Stomach smooth muscle (tissue), 2 donors: ENCODE measurements around the gene ATP6V0B.
A peak's percentile ranks its signal among the peaks of the same experiment; 100 is the strongest.

ENCODE experiments used
- H3K27ac ChIP-seq: one replicate; pipeline ENCODE4 v1.7.0; 2013; ENCODE audit warnings: mild to moderate bottlenecking, low read length, inconsistent platforms
- H3K27me3 ChIP-seq, 2 donors: one replicate each; pipeline ENCODE4 v1.7.0; 2013; ENCODE audit warnings: low read length in 2 of 2; ENCODE audit not compliant: insufficient read depth in 2 of 2, control insufficient read depth in 1 of 2
- H3K36me3 ChIP-seq, 2 donors: one replicate each; pipeline ENCODE4 v1.7.0; 2013; ENCODE audit warnings: low read length in 2 of 2; ENCODE audit not compliant: control insufficient read depth in 2 of 2, insufficient read depth in 2 of 2
- H3K4me1 ChIP-seq: one replicate; pipeline ENCODE4 v1.7.0; 2013; ENCODE audit warnings: low read length; ENCODE audit not compliant: control insufficient read depth, insufficient read depth
- H3K4me3 ChIP-seq, 2 donors: one replicate each; pipeline ENCODE4 v1.7.0; 2013; ENCODE audit warnings: low read length in 2 of 2
- H3K9ac ChIP-seq, 2 donors: one replicate each; pipeline ENCODE4 v1.7.0; 2013; ENCODE audit warnings: low read length in 2 of 2, mild to moderate bottlenecking in 1 of 2
- H3K9me3 ChIP-seq, 2 donors: one replicate each; pipeline ENCODE4 v1.7.0; 2013; ENCODE audit warnings: low read length in 2 of 2; ENCODE audit not compliant: control insufficient read depth in 2 of 2
- donor health status: healthy.
- donor health status: Pancreatic carcinoma.

The ATP6V0B gene

DNA sequence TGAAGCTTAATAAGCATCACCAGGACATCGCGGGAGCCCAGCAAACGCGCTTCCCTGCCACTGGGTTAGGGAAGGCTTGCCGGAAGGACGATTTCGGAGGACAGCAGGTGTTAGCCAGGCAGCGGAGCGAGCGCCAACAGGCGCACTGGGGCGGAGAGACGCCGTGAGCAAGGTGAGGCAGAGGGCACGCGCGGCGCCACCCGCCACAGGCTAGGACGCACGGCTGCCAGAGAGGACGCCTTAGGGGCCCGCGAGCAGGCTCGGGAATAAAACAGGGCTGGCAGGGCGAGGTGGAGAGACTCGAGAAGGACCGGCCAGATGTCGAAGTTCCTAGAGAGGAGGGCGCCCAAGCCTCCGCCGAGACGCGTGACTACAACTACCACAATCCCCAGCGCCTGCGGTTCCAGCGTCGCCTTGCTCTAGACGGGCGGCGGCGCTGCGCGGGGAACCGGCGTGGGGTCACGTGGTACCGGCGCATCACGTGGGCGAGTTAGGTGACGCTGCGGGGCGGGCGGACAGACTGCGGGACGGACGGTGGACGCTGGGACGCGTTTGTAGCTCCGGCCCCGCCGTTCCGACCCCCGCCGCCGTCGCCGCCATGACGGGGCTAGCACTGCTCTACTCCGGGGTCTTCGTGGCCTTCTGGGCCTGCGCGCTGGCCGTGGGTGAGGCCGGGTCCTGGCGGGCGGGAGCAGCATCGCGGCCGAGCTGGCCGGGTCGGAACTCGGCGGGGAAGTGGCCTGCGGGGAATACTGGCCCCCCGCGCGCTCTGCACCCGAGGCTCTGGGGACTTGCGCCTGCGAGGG lies at the start of gene ATP6V0B:
ATP6V0B (plus strand) TSS at position 518 of the 806 bp plus-strand sequence; CDS start at position 599, 81 bp downstream.
- H3K4me3 ChIP-seq = peak within 1 kb of the TSS; percentile 87 to 91
- peak within 1 kb of the TSS; percentile 92 for H3K27ac ChIP-seq
- H3K4me1 ChIP-seq = peaks cover 51% of the 10 kb centered on the region
- H3K9ac ChIP-seq = peak within 1 kb of the TSS; percentile 89 to 91
- peaks cover 25 to 28% of the 10 kb centered on the region in 2 donors for H3K36me3 ChIP-seq
- H3K9me3 ChIP-seq = no peaks in the 10 kb centered on the region
- no peaks in the 10 kb centered on the region for H3K27me3 ChIP-seq

DNA sequence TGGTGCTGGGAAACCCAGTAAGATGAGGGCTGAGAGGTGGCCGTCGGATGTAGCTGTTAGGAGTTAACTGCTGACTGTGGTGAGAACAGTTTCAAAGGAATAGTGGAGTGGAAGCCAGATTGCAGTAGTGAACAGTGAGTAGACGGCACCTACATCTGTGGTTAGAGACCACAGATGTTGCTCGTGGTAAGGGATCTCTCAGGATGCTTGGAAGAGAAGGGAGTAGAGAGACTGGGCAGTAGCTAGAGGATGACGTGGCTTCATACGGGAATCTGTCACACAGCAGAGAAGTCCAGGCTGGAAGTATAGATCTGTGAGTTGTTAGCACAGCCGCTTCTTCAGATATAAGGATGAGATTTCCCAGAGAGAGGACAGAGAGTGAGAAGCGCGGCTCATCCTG lies 48.9 kb upstream of the ATP6V0B start:
- Histone ChIP-seq H3K9ac (no peak overlapping the region), H3K4me1 (no peaks in the 10 kb centered on the region), H3K27ac (no peak overlapping the region), H3K9me3 (no peaks in the 10 kb centered on the region), H3K36me3 (peaks cover 0 to 16% of the 10 kb centered on the region in 2 donors), H3K4me3 (no peak overlapping the region), H3K27me3 (no peaks in the 10 kb centered on the region)

DNA sequence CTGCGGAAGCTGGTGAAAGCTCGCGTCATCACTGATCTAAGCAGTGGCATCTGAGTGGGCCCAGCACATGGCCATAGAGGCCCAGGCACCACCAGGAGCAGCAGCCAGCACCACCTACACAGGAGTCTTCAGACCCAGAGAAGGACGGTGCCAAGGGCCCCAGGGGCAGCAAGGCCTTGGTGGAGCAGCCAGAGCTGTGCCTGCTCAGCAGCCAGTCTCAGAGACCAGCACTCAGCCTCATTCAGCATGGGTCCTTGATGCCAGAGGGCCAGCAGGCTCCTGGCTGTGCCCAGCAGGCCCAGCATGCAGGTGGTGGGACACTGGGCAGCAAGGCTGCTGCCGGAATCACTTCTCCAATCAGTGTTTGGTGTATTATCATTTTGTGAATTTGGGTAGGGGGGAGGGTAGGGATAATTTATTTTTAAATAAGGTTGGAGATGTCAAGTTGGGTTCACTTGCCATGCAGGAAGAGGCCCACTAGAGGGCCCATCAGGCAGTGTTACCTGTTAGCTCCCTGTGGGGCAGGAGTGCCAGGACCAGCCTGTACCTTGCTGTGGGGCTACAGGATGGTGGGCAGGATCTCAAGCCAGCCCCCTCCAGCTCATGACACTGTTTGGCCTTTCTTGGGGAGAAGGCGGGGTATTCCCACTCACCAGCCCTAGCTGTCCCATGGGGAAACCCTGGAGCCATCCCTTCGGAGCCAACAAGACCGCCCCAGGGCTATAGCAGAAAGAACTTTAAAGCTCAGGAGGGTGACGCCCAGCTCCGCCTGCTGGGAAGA lies 44.4 kb upstream of the ATP6V0B start:
- Histone ChIP-seq H3K27ac (no peak overlapping the region), H3K4me1 (peaks cover 27% of the 10 kb centered on the region)

DNA sequence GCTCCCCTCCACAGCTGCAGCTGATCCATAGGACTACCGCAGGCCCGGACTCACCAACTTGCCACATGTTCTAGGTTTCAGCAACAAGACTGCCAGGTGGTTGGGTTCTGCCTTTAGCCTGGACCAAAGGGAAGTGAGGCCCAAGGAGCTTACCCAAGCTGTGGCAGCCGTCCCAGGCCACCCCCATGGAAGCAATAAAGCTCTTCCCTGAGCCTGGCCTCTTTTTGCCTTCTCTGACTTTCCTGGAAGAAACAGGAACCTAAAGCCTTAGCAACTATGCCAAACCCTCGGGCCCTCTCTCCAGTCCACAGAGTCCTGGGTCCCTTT lies 43.8 kb upstream of the ATP6V0B start:
- Histone ChIP-seq H3K27me3 (no peaks in the 10 kb centered on the region), H3K9ac (no peak overlapping the region), H3K36me3 (no peaks in the 10 kb centered on the region), H3K27ac (no peak overlapping the region), H3K4me1 (peaks cover 33% of the 10 kb centered on the region), H3K4me3 (no peak overlapping the region), H3K9me3 (no peaks in the 10 kb centered on the region)

More for the DNA sequence above, 44.4 kb upstream of the ATP6V0B start:
- Histone ChIP-seq H3K36me3 (peaks cover 0 to 5% of the 10 kb centered on the region in 2 donors), H3K9ac (no peak overlapping the region), H3K4me3 (no peak overlapping the region), H3K9me3 (no peaks in the 10 kb centered on the region), H3K27me3 (no peaks in the 10 kb centered on the region)

DNA sequence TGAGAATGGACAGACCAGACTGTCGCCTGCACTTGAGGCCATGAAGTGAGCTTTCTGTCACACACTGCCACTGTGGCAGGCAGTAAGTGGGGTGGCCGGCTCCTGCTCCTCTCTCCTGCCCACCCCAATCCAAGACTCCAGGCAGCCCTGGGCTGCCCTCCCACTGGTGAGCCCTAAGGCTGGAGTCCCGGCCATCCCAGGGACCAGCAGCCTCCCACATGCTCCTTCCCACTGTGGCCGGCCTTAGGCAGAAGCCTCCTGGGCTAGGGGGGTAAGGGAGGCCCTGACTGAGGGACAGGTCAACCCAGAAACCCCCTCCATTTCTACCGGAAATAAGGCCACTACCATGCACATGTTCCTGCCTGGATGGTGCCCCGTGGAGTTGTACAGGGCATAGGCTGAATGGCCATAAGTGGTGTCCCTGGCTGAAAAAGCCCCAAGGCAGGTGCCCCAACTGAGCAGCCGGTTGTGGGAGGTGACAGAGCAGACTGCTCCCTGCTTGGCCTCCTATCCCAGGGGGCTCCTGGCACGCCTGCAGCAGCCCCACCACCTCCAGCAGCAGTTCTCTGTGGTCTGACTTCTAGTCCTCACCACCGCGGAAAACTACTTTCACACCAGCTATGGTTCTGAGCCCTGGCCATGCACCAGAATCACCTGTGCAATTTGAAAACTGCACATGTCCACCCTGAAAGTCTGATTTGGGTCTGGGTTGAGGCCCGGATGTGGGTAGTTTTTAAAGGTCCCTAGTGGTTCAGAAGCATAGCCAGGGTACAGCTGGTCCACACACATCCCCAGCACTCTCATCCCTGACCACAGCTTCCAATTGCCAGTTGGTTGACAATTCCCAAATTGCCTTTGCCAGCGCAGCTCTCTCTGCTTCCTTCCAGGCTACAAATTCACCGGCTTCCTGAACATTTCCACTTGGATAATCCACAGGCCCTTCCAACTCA lies 42.8 kb upstream of the ATP6V0B start:
- Histone ChIP-seq H3K9me3 (no peaks in the 10 kb centered on the region), H3K27ac (no peak overlapping the region), H3K4me1 (peaks cover 39% of the 10 kb centered on the region), H3K4me3 (no peak overlapping the region), H3K36me3 (no peaks in the 10 kb centered on the region), H3K9ac (no peak overlapping the region), H3K27me3 (no peaks in the 10 kb centered on the region)

DNA sequence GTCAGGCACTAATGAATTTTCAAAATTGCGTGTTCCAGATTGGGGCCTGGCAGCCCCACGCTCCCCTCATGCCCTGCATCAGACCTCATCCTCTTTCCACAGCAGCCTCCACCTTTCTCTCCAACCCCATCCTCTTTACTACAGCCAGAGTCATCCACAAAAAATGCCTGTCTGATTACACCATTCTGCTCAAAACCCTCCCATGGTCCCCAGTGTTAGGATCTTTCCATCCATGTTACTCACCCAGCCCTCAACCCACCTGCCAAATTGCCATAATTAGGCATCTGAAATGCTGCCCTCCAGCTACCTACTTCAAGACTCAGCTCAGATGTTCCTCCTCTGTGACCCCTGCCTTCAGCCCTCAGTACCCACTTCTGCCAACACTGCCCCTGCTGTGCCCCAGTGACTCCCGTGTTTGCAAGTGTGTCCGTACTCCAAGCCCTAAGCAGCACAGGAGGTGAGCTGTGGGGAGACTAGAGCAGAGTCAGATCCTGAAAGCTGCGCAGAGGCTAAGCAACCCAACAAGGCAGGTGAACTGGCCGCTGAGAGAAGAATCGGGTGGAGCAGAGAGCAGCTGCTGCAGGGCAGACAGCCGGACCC lies 41.9 kb upstream of the ATP6V0B start:
- Histone ChIP-seq H3K27ac (no peak overlapping the region), H3K4me1 (peaks cover 40% of the 10 kb centered on the region), H3K9ac (peak overlapping the region; percentile 33 to 64), H3K4me3 (peak overlapping the region; percentile 57 to 75), H3K36me3 (no peaks in the 10 kb centered on the region), H3K27me3 (no peaks in the 10 kb centered on the region), H3K9me3 (no peaks in the 10 kb centered on the region)

DNA sequence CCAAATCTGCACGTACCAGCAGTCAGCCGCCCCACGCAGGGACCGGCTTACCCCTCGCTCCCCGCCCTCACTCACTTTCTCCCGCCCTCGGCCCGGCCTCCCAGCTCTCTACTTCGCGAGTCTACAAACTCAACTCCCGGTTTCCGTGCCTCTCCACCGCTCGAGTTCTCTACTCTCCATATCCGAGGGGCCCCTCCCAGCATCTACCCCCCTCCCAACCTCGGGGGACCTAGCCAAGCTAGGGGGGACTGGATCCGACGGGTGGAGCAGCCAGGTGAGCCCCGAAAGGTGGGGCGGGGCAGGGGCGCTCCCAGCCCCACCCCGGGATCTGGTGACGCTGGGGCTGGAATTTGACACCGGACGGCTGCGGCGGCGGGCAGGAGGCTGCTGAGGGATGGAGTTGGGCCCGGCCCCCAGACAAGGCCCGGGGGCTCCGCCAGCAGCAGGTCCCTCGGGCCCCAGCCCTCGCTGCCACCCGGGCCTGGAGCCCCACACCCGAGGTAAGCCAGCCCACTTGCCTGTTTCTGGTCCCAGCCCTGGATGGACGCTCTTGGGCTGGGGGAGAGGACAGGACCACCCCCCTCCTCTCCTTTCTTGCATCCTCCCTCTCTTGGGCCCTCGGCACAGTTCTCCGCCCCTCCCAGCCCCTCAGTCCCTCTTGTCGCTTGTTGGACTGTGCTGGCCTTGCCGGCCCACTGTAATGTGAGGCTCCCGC lies 41.2 kb upstream of the ATP6V0B start, which contains the start of gene ARTN:
ARTN (plus strand) TSS at position 416 of the 715 bp plus-strand sequence. CDS start 1,856 bp downstream, outside the sequence.
- no peaks in the 10 kb centered on the region for H3K27me3 ChIP-seq
- H3K36me3 ChIP-seq = no peaks in the 10 kb centered on the region
- peak within 1 kb of the TSS; percentile 57 to 75 for H3K4me3 ChIP-seq
- H3K27ac ChIP-seq = peak within 1 kb of the TSS; percentile 24
- no peaks in the 10 kb centered on the region for H3K9me3 ChIP-seq
- H3K9ac ChIP-seq = peak within 1 kb of the TSS; percentile 33 to 64
- H3K4me1 ChIP-seq = peaks cover 40% of the 10 kb centered on the region

DNA sequence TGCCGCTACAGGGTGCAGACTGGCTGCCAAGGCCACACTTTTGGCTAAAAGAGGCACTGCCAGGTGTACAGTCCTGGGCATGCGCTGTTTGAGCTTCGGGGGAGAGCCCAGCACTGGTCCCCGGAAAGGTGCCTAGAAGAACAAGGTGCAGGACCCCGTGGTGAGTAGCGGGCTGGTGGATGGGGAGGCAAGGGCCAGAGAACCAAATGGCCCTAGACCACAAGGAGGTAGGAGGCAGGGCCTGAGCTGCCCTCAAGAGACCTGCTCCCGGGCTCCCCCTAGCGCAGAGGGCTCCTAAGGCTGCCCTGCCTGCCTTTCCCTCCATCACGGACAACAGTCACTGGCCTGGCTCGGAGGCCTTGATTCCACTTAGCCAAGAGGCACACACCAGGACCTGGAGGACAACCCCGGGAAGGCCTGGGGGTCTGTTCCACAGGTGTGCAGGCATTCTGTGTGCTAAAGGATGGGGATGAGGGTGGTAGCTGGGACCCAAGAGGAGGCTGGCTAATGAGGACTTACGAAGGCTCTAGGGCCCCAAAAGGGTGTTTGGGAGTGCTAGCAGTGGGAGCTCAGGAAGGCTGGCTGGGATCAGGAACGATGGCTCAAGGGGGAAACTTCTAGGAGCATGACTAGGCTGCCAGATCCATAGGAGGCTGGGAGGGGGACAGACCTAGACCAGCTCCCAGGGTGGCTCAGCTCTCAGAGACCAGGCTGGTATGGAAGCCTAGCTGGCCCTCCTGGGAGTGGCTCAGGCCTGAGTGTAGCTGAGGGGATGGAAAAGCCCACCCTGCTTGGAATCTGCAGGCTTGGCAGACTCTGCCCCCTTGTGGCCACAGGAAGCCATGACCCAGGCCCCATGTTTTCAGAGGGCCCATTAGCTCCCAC lies 40.4 kb upstream of the ATP6V0B start:
- no peaks in the 10 kb centered on the region for H3K36me3 ChIP-seq
- H3K27ac ChIP-seq = peak overlapping the region; percentile 24
- peaks cover 40% of the 10 kb centered on the region for H3K4me1 ChIP-seq
- peak overlapping the region; percentile 57 to 75 for H3K4me3 ChIP-seq
- H3K9me3 ChIP-seq = no peaks in the 10 kb centered on the region
- no peaks in the 10 kb centered on the region for H3K27me3 ChIP-seq
- H3K9ac ChIP-seq = peak overlapping the region in 1 of 2 donors; percentile 64

DNA sequence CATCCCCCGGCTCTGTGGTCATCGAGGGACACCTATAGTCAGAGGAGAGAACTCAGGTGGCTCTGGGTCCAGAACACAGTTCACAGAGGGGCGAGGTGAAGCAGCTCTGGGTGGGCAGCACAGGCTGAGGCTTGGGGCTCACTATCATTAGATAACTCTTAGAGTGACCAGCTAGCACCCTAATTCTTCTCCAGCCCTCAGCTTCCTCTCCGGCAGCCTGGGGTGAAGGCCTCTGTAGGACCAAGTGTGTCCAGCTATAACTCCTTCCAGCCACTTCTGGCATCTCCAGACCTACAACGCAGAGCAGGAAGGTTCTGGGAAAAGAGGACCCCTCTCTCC lies 39.8 kb upstream of the ATP6V0B start:
- Histone ChIP-seq H3K27me3 (no peaks in the 10 kb centered on the region), H3K4me3 (peak overlapping the region in 1 of 2 donors; percentile 75), H3K27ac (no peak overlapping the region), H3K4me1 (peaks cover 40% of the 10 kb centered on the region), H3K9me3 (no peaks in the 10 kb centered on the region), H3K9ac (peak overlapping the region in 1 of 2 donors; percentile 51), H3K36me3 (no peaks in the 10 kb centered on the region)
